Thyroid gland (tissue), 4 donors: Measurements from ENCODE around the gene NUP214.

Experiments
- POLR2A ChIP-seq, 2 donors: fragments of 450-650 bp; IDR thresholded peaks; one replicate each; pipeline ENCODE4 v1.6.1; 2017; ENCODE audit warnings: antibody characterized with exemption in 2 of 2, mild to moderate bottlenecking in 2 of 2, moderate library complexity in 1 of 2
- TF ChIP-seq, protein P1 (sequence below), 6 experiments: fragments of 200-600 bp in 3 of 6; fragments of 450-650 bp in 3 of 6; sonication (generic) in 3 of 6; IDR thresholded peaks; one replicate each; pipeline ENCODE4 v1.5.1; 2016 to 2019; ENCODE audit warnings: antibody characterized with exemption in 6 of 6, mild to moderate bottlenecking in 2 of 6, inconsistent platforms in 1 of 6, moderate library complexity in 1 of 6

DNA sequence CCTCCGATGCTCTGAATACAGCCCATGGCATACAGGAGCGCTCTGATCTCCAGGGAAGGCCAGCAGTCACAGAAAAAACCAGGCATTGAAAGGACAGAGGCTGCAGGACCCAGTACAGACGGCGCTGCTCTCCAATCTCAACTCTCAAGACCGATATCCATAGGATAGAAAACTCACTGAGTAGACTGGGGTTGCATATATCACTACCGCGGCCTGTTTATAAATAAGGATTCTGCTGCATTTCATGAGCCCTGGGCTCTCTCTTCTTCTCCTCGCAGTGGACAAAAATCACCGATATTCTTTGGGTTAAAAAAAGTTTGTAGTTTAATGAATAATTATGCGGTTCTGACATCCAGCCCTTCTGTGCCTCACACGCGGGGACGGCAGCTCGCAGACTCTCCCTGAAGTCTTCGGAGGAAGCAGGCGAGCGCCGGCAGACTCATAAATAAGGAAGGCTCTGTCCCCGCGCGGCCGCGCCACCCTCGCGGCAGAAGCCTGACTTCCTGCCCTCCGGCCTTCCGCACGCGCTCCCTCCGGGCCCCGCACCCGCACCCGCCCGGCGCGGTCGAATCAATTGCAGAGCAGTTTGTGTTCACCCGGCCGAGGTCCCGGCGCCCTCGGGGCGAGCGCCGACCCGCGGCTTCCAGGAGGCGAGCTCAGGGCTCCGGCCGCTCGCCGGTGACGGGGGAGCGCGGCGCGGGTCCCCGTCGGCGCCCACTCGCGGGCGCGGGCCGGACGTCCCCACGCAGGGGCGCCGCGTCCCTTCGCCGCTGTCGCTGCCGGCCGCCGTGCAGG lies 150.9 kb downstream of the NUP214 start, which contains the start of gene FAM78A:
- TF ChIP-seq, protein P1, sequence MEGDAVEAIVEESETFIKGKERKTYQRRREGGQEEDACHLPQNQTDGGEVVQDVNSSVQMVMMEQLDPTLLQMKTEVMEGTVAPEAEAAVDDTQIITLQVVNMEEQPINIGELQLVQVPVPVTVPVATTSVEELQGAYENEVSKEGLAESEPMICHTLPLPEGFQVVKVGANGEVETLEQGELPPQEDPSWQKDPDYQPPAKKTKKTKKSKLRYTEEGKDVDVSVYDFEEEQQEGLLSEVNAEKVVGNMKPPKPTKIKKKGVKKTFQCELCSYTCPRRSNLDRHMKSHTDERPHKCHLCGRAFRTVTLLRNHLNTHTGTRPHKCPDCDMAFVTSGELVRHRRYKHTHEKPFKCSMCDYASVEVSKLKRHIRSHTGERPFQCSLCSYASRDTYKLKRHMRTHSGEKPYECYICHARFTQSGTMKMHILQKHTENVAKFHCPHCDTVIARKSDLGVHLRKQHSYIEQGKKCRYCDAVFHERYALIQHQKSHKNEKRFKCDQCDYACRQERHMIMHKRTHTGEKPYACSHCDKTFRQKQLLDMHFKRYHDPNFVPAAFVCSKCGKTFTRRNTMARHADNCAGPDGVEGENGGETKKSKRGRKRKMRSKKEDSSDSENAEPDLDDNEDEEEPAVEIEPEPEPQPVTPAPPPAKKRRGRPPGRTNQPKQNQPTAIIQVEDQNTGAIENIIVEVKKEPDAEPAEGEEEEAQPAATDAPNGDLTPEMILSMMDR (IDR thresholded peaks at IDR 0.05) = no peak
- no peak for TF ChIP-seq POLR2A (IDR thresholded peaks at IDR 0.05)
